DMS153 treated with DMSO at 0.1 percent for 48 hours (cell line): Measurements from ENCODE around the gene TTI1.

ENCODE experiments used
- DNase-seq: peaks from one replicate; lab custom pipeline; 2025; ENCODE audit not compliant: unreplicated experiment; lab: John Stamatoyannopoulos, UW

Gene TTI1

DNA sequence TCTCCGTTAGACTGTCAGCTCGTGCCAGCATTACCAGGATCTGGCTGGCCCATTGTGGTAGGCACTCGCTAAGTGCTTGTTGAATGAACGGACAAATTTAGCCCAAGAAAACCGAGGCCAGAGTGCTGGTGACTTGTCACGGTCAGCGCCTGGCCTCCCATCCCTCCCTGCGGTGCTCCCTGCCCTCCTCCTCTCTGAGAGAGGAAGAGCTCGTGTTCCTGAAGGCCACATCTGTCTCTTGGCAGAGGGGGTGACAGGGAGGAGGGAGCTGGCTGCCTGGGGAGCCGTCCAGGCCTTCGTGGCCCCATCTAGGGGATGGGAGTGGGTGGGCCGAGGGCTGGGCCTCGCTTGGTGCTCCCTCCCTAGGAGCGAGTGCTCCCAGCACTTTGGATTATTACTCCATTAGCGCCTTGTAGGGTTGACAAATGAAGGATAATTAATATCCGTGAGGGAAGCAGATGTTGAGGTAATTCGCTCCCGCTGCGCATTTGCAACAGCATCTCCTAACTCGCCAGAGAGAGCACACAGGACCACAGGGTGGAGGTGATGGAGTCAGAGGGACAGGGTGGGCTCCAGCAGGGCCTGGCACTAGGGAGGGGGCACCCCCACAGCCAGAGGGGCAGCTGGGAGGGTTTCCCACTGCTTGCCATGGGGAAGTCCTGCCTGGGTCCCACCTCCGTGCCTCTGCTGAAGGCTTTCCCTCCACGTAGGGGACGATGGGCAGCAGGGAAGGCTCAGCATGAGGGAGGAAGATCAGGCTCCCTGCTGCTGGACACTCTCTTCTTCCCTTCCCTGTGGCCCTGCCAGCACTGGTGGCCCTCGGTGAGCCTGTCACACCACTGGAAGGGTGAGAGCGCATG is 93.3 kb downstream of the TTI1 start:
- no peak for DNase-seq

- no peak for DNase-seq
These were observed 94.3 kb downstream of the TTI1 start for GRCh38 chr20:37938954-37939353.

GRCh38 chr20:37938181-37938750 is 95.0 kb downstream of the TTI1 start:
- no peak for DNase-seq

- no peak for DNase-seq
These were observed 95.6 kb downstream of the TTI1 start for GRCh38 chr20:37937686-37938085.

- DNase-seq = no peak
These were observed 96.8 kb downstream of the TTI1 start for GRCh38 chr20:37936451-37936850.

- DNase-seq = no peak
These were observed 97.2 kb downstream of the TTI1 start for GRCh38 chr20:37936041-37936440.

GRCh38 chr20:37935435-37935834 is 97.8 kb downstream of the TTI1 start:
- DNase-seq = no peak

GRCh38 chr20:37934634-37935375 is 98.5 kb downstream of the TTI1 start:
- no peak for DNase-seq

DNA sequence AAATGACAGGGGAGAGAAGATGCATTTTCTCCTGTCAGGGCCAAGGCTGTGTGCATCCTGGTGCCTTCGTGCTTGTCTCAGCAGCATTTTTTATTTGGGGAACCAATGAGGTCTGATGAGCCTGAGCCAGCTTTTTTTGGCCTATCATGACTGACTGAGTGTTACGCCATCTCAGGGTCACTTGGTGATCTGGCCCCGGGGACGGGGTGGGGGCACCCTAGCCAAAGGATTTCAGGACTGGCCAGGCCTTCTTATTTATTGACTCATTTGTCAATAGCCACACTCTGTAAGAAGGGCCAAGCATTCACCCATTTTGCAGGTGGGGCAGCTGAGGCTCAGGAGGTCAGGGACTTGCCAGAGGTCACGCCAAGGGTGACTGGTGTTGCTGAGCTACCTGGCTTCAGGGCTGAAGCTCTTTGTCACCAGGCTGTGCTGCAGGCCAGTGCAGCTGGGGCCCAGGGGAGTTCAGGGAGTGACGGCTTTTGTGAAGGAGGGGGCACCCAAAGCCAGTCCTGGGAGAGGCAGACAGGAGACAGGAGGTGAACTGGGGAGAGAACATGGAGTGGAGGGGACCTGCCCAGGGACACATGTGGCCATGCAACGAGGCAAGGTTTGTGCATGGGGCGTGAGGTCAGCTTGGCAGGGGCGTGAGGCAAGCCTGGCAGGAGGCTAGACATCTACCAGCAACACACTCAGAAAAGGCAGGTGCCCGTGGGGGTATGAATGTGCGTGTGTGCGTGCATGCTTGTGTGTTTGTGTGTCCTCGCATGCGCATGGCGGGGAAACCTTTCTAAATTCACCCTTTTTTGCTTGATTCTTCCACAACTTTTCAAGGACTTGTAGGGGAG is 99.2 kb downstream of the TTI1 start:
- no peak for DNase-seq
